ENCODE results near the gene GPR89B.

The GPR89B gene

GRCh38 chr1:147928236-147929132, at the start of gene GPR89B:
GPR89B (plus strand) TSS chr1:147928420; CDS start chr1:147928537, 117 bp downstream.
- peak; percentile 100 for ATAC-seq

- no peak for TF ChIP-seq ARNTL (CRISPR knock-in tag; IDR thresholded peaks at IDR 0.05; ENCODE audit: borderline replicate concordance, low read depth)
- TF ChIP-seq ZNF8 (CRISPR knock-in tag; IDR thresholded peaks at IDR 0.05): peak; percentile 88
- ATAC-seq: no peak
Observed at GRCh38 chr1:147879911-147880310, 48.3 kb upstream of the GPR89B start.

GRCh38 chr1:147882535-147882934, 45.7 kb upstream of the GPR89B start:
- TF ChIP-seq PATZ1 (CRISPR knock-in tag; IDR thresholded peaks at IDR 0.05; ENCODE audit: borderline replicate concordance) (no peak), CREB5 (CRISPR knock-in tag; IDR thresholded peaks at IDR 0.05; ENCODE audit: low read depth) (no peak)

GRCh38 chr1:147890177-147890790, 37.9 kb upstream of the GPR89B start:
- TF ChIP-seq ESRRG (CRISPR knock-in tag; IDR thresholded peaks at IDR 0.05): no peak
- no peak for TF ChIP-seq BACH2 (CRISPR knock-in tag; IDR thresholded peaks at IDR 0.05; ENCODE audit: borderline replicate concordance)
- no peak for TF ChIP-seq TSHZ2 (CRISPR knock-in tag; IDR thresholded peaks at IDR 0.05)
- TF ChIP-seq GLIS3 (CRISPR knock-in tag; IDR thresholded peaks at IDR 0.05): no peak
- TF ChIP-seq POU6F1 (CRISPR knock-in tag; IDR thresholded peaks at IDR 0.05; ENCODE audit: borderline replicate concordance, low read depth): no peak
- no peak for TF ChIP-seq CSRNP3 (CRISPR knock-in tag; IDR thresholded peaks at IDR 0.05)
- no peak for TF ChIP-seq CREB5 (CRISPR knock-in tag; IDR thresholded peaks at IDR 0.05; ENCODE audit: low read depth)
- TF ChIP-seq PATZ1 (CRISPR knock-in tag; IDR thresholded peaks at IDR 0.05; ENCODE audit: borderline replicate concordance): no peak
- no peak for TF ChIP-seq CSDC2 (CRISPR knock-in tag; IDR thresholded peaks at IDR 0.05)
- peak; percentile 92 for ATAC-seq

More at GRCh38 chr1:147882535-147882934, 45.7 kb upstream of the GPR89B start:
- ATAC-seq: no peak
